LNCaP clone FGC (cell line): ENCODE measurements around the gene ERCC6L2.

ENCODE experiments used
- DNase-seq: peaks from one replicate; pipeline ENCODE4 v3.0.0-alpha.2; 2011; ENCODE audit warnings: low read depth
- H3K4me3 ChIP-seq: 2 replicates; pipeline ENCODE4 v1.5.1; 2011; ENCODE audit warnings: mild to moderate bottlenecking, low read depth, low read length, control low read depth
- CTCF ChIP-seq: IDR thresholded peaks from 2 replicates; pipeline ENCODE4 v1.5.1; 2012; ENCODE audit warnings: mild to moderate bottlenecking; ENCODE audit not compliant: control insufficient read depth, insufficient read depth; ENCODE audit errors: extremely low read depth

Gene ERCC6L2

GRCh38 chr9:95970317-95970716 lies 94.8 kb downstream of the ERCC6L2 start:
- DNase-seq, result no peak
- TF ChIP-seq CTCF, result no peak
- H3K4me3 ChIP-seq, result no peak overlapping the region

- no peak for TF ChIP-seq CTCF
Measured at GRCh38 chr9:95971815-95972214, 96.3 kb downstream of the ERCC6L2 start.

GRCh38 chr9:95974389-95974788 lies 98.9 kb downstream of the ERCC6L2 start:
- no peak for TF ChIP-seq CTCF
- no peak for DNase-seq
- H3K4me3 ChIP-seq, result no peak overlapping the region

More at GRCh38 chr9:95971815-95972214, 96.3 kb downstream of the ERCC6L2 start:
- no peak for DNase-seq
- H3K4me3 ChIP-seq, result no peak overlapping the region

GRCh38 chr9:95977371-95977770 lies 101.9 kb downstream of the ERCC6L2 start:
- no peak for DNase-seq
- H3K4me3 ChIP-seq, result no peak overlapping the region
- no peak for TF ChIP-seq CTCF

- no peak overlapping the region for H3K4me3 ChIP-seq
- DNase-seq, result no peak
- TF ChIP-seq CTCF, result no peak
Measured at GRCh38 chr9:95978106-95978505, 102.6 kb downstream of the ERCC6L2 start.

GRCh38 chr9:95979446-95979845 lies 104.0 kb downstream of the ERCC6L2 start:
- no peak overlapping the region for H3K4me3 ChIP-seq
- no peak for TF ChIP-seq CTCF
- DNase-seq, result no peak
